Naive thymus-derived CD4-positive, alpha-beta T cell (primary cell): ENCODE measurements around the gene HGS. TPM values are rescaled to one million over a fixed set of nuclear protein-coding genes. Genes with fewer than 3 reads are reported as not detected.

Experiments
- ATAC-seq: fragments of 150-1000 bp; cut with Tn5 transposase; 2 replicates; pipeline ENCODE4 v1.10.0; 2021; ENCODE audit warnings: mild to moderate bottlenecking, moderate library complexity
- CTCF ChIA-PET: fragments of 350-600 bp; sonication (Branson Sonifier 250); formaldehyde crosslinking; loops from one replicate; lab custom pipeline; 2021; ENCODE audit warnings: antibody characterized with exemption; lab: Charles Lee
- POLR2A ChIA-PET: fragments of 350-600 bp; sonication (Branson Sonifier 250); formaldehyde crosslinking; loops from one replicate; lab custom pipeline; 2021; ENCODE audit warnings: antibody characterized with exemption, inconsistent platforms; lab: Charles Lee
- DNase-seq, 9 donors: peaks; one replicate each; pipeline versions ENCODE4 v3.0.0 to v3.0.0-alpha.2; 2020 to 2022; ENCODE audit warnings: mixed read lengths in 1 of 9
- H3K27ac ChIP-seq: one replicate; pipeline ENCODE4 v1.7.0; 2013; ENCODE audit warnings: mild to moderate bottlenecking, low read depth, low read length, moderate library complexity
- H3K27me3 ChIP-seq, 2 donors: one replicate each; pipeline ENCODE4 v1.7.0; 2013; ENCODE audit warnings: low read length in 2 of 2, mild to moderate bottlenecking in 2 of 2, moderate library complexity in 2 of 2; ENCODE audit not compliant: control insufficient read depth in 2 of 2, insufficient read depth in 2 of 2
- H3K36me3 ChIP-seq, 3 experiments: 1 replicate in 2 of 3; 2 replicates in 1 of 3; pipeline ENCODE4 v1.7.0; 2013; ENCODE audit warnings: low read length in 3 of 3, mild to moderate bottlenecking in 3 of 3, moderate library complexity in 1 of 3; ENCODE audit not compliant: insufficient read depth in 3 of 3, control insufficient read depth in 2 of 3
- H3K4me1 ChIP-seq, 2 donors: one replicate each; pipeline ENCODE4 v1.7.0; 2013; ENCODE audit warnings: low read length in 2 of 2, mild to moderate bottlenecking in 2 of 2, moderate library complexity in 1 of 2; ENCODE audit not compliant: control insufficient read depth in 2 of 2, insufficient read depth in 2 of 2
- H3K4me3 ChIP-seq: 2 replicates; pipeline ENCODE4 v1.7.0; 2013; ENCODE audit warnings: mild to moderate bottlenecking, low read length
- H3K9me3 ChIP-seq, 3 experiments: 1 replicate in 2 of 3; 2 replicates in 1 of 3; pipeline ENCODE4 v1.7.0; 2013; ENCODE audit warnings: low read length in 3 of 3; ENCODE audit not compliant: control insufficient read depth in 2 of 3
- H3K27ac Mint-ChIP-seq, 9 donors: one replicate each; pipeline ENCODE4 v1.8.0; 2020 to 2022; ENCODE audit warnings: mixed read lengths in 9 of 9, mild to moderate bottlenecking in 8 of 9, moderate library complexity in 5 of 9, inconsistent platforms in 2 of 9
- H3K27me3 Mint-ChIP-seq, 5 donors: one replicate each; pipeline ENCODE4 v1.8.0; 2021 to 2022; ENCODE audit warnings: mixed read lengths in 5 of 5, mild to moderate bottlenecking in 1 of 5
- H3K36me3 Mint-ChIP-seq, 5 donors: one replicate each; pipeline ENCODE4 v1.8.0; 2020 to 2022; ENCODE audit warnings: mixed read lengths in 5 of 5, mild to moderate bottlenecking in 3 of 5, inconsistent platforms in 1 of 5
- H3K4me1 Mint-ChIP-seq, 7 donors: one replicate each; pipeline ENCODE4 v1.8.0; 2020 to 2022; ENCODE audit warnings: mixed read lengths in 7 of 7, mild to moderate bottlenecking in 3 of 7, inconsistent platforms in 1 of 7
- H3K4me3 Mint-ChIP-seq, 10 donors: one replicate each; pipeline ENCODE4 v1.8.0; 2020 to 2022; ENCODE audit warnings: mild to moderate bottlenecking in 10 of 10, mixed read lengths in 10 of 10, moderate library complexity in 6 of 10, inconsistent platforms in 2 of 10
- H3K9me3 Mint-ChIP-seq, 11 donors: one replicate each; pipeline ENCODE4 v1.8.0; 2020 to 2022; ENCODE audit warnings: mixed read lengths in 11 of 11, mild to moderate bottlenecking in 4 of 11, inconsistent platforms in 1 of 11, moderate library complexity in 1 of 11
- intact Hi-C, 2 donors: fragments of 100-400 bp; cut with micrococcal nuclease; formaldehyde crosslinking; loops; one replicate each; pipeline ENCODE4 v1.15.1; 2023
- polyA plus RNA-seq, 2 donors: library from polyadenylated mRNA; unstranded; fragments of 300-500 nt; fragmentation: Illumina TruSeq; gene quantifications; one replicate each; pipeline ENCODE4 v1.2.3, GENCODE V29; 2021
- total RNA-seq, 6 experiments: library from RNA in 5 of 6; stranded (reverse) in 5 of 6; gene quantifications; 1 replicate in 5 of 6; 2 replicates in 1 of 6; pipeline ENCODE4 v1.2.3 and lab custom pipeline; 2021 to 2026

Gene HGS, protein sequence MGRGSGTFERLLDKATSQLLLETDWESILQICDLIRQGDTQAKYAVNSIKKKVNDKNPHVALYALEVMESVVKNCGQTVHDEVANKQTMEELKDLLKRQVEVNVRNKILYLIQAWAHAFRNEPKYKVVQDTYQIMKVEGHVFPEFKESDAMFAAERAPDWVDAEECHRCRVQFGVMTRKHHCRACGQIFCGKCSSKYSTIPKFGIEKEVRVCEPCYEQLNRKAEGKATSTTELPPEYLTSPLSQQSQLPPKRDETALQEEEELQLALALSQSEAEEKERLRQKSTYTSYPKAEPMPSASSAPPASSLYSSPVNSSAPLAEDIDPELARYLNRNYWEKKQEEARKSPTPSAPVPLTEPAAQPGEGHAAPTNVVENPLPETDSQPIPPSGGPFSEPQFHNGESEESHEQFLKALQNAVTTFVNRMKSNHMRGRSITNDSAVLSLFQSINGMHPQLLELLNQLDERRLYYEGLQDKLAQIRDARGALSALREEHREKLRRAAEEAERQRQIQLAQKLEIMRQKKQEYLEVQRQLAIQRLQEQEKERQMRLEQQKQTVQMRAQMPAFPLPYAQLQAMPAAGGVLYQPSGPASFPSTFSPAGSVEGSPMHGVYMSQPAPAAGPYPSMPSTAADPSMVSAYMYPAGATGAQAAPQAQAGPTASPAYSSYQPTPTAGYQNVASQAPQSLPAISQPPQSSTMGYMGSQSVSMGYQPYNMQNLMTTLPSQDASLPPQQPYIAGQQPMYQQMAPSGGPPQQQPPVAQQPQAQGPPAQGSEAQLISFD
- total RNA-seq (100 to 1,000 TPM; 108 to 174 (median 153) TPM), polyA plus RNA-seq (10 to 100 TPM; 19.8 to 40.3 TPM), total RNA-seq (lab: John Stamatoyannopoulos, UW) (116 reads per million, percentile 87 among the genes with 10 or more reads in this experiment)

DNA sequence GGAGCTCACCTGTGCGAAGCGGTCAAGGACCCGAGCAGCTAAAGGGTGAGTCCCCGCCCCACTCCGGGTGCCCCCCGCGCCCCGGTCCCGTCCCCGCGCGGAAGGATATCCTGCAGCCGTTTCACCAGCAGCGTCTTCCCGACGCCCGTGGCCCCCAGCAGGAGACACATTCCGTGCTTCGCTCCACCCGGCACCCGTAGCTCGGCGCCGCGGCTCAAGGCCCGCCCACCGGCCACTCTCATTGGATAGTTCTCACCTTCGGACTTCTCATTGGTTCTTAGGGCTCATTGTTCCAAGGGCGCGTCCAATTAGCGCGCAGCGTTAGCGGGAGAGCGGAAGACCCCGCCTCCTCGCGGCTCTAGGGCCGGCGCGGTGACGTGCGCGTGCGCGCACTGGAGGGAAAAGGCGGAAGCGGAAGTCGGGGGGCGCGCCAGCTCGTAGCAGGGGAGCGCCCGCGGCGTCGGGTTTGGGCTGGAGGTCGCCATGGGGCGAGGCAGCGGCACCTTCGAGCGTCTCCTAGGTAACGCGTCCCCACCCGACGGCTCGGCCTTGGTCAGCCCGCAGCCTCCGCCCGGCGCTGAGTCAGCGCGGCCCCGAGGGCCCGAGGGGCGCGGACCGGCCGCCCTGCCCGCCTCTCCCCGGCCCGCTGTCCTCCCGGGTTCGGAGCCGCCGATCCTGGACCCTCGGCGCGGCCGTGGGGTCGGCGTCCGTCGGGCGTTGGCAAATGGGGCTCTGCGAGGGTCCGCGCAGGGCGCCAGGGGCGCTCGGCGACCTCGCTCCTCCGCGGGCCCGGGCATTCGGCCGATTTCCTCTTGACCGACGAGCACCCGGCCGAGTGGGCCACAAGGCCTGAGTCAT is at the start of gene HGS, which contains the start of gene ARL16:
HGS (plus strand) TSS at position 428 of the 858 bp plus-strand sequence; CDS start at position 484, 56 bp downstream.
ARL16 (minus strand) TSS at position 214 of the 858 bp plus-strand sequence; CDS start at position 170, 44 bp downstream.
- peaks cover 0 to 3% (median 0%) of the 10 kb centered on the region in 5 donors for H3K27me3 Mint-ChIP-seq
- H3K4me1 Mint-ChIP-seq, result peaks cover 22 to 49% (median 40%) of the 10 kb centered on the region in 7 donors
- H3K36me3 ChIP-seq, result peaks cover 6 to 40% (median 16%) of the 10 kb centered on the region in 3 experiments
- no peaks in the 10 kb centered on the region for H3K27me3 ChIP-seq
- peak within 1 kb of the TSS; percentile 84 for H3K27ac ChIP-seq
- peak within 1 kb of the TSS; percentile 88 to 99 (median 96) for H3K4me3 Mint-ChIP-seq
- peak within 1 kb of the TSS; percentile 76 for H3K4me3 ChIP-seq
- H3K4me1 ChIP-seq, result peaks cover 22 to 24% of the 10 kb centered on the region in 2 donors
- H3K9me3 ChIP-seq, result no peaks in the 10 kb centered on the region
- H3K27ac Mint-ChIP-seq, result peak within 1 kb of the TSS; percentile 83 to 97 (median 95)
- peaks cover 4 to 16% (median 5%) of the 10 kb centered on the region in 5 donors for H3K36me3 Mint-ChIP-seq
- DNase-seq (peak; percentile 91 to 98 (median 97)), ATAC-seq (peak; percentile 98)
- intact Hi-C loops, result loop anchor here (1.0 to 10.0 kb wide), 12 partner anchors 17 to 413 kb away; partner anchors contain the start of genes ACTG1 (in 2 of the 2), CCDC137 (in 2 of the 2), MRPL12 (in 2 of the 2) and NPLOC4 (in 2 of the 2)
- ChIA-PET CTCF (interaction anchor here (0.5 kb wide), 1 partner anchor 29 kb away, joined by 3 read pairs; no protein-coding TSS in a partner anchor), POLR2A (interaction anchor here (0.6 to 4.7 kb wide), 24 partner anchors 8 to 772 kb away, joined by 3 to 49 read pairs (median 4); partner anchors contain the start of genes ALYREF, CCDC137, CEP131 and DCXR)
- H3K9me3 Mint-ChIP-seq, result peaks cover 0 to 4% (median 0%) of the 10 kb centered on the region in 11 donors

DNA sequence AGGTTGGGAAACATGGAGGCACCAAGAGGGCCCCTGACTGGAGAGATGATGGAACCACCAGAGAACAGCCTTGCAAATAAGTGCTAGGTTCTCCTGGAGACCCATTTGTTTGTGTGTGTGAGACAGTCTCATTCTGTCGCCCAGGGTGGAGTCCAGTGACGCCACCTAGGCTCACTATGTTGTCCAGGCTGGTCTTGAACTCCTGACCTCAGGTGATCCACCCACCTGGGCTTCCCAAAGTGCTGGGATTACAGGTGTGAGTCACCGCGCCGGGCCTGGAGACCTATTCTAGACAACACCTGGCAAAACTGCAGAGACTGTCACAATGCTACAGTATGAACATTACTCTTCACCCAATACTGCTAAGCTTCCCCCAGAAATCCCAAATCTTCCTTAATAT is 48.4 kb upstream of the HGS start:
- Mint-ChIP-seq H3K27ac (peak overlapping the region in 7 of 9 donors; percentile 25 to 94 (median 72)), H3K27me3 (no peaks in the 10 kb centered on the region), H3K36me3 (peaks cover 0 to 6% (median 0%) of the 10 kb centered on the region in 5 donors), H3K4me3 (peak overlapping the region; percentile 91 to 98 (median 95)), H3K4me1 (peaks cover 13 to 41% (median 28%) of the 10 kb centered on the region in 7 donors), H3K9me3 (no peaks in the 10 kb centered on the region)
- Histone ChIP-seq H3K4me3 (no peak overlapping the region), H3K4me1 (peaks cover 10 to 12% of the 10 kb centered on the region in 2 donors), H3K9me3 (no peaks in the 10 kb centered on the region), H3K36me3 (no peaks in the 10 kb centered on the region), H3K27me3 (no peaks in the 10 kb centered on the region), H3K27ac (no peak overlapping the region)
- intact Hi-C loops, result no loop called here
- ChIA-PET POLR2A (interaction anchor here (0.6 to 1.2 kb wide), 4 partner anchors 18 to 237 kb away, joined by 3 to 4 read pairs (median 3); no protein-coding TSS in a partner anchor), CTCF (no interaction called here)
- DNase-seq (no peak), ATAC-seq (no peak)

DNA sequence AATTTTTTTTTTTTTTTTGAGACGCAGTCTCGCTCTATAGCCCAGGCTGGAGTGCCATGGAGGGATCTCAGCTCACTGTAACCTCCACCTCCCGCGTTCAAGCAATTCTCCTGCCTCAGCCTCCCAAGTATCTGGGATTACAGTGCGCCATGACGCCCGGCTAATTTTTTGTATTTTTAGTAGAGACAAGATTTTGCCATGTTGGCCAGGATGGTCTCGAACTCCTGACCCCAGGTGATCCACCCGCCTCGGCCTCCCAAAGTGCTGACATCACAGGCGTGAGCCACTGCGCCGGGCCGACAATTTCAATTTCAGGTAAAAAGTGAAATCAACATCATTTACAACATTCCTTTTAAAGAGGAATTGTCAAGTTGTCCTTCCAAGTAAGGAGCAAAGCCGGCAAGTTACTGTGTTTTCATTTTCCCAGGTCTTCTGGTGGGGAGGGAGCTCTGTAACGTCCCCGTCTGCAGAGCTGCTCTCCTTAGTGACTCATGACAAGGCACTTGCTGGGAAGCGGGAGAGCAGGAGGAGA is 47.8 kb upstream of the HGS start:
- H3K36me3 Mint-ChIP-seq, result peaks cover 0 to 6% (median 0%) of the 10 kb centered on the region in 5 donors
- H3K4me1 ChIP-seq, result peaks cover 10 to 12% of the 10 kb centered on the region in 2 donors
- CTCF ChIA-PET, result no interaction called here
- H3K27ac ChIP-seq, result peak overlapping the region; percentile 87
- H3K27ac Mint-ChIP-seq, result peak overlapping the region; percentile 25 to 94 (median 89)
- peak overlapping the region; percentile 91 to 98 (median 95) for H3K4me3 Mint-ChIP-seq
- no peaks in the 10 kb centered on the region for H3K9me3 ChIP-seq
- no peaks in the 10 kb centered on the region for H3K27me3 ChIP-seq
- POLR2A ChIA-PET, result interaction anchor here (0.6 to 1.2 kb wide), 4 partner anchors 17 to 47 kb away, joined by 3 to 5 read pairs (median 4); partner anchors contain the start of genes CCDC137 and OXLD1
- DNase-seq (no peak), ATAC-seq (no peak)
- peaks cover 13 to 41% (median 26%) of the 10 kb centered on the region in 7 donors for H3K4me1 Mint-ChIP-seq
- intact Hi-C loops, result loop anchor here (1.0 to 2.0 kb wide), 3 partner anchors 67 to 197 kb away; partner anchors contain the start of genes MCRIP1 (in 1 of the 2) and MRPL12 (in 1 of the 2)
- no peaks in the 10 kb centered on the region for H3K9me3 Mint-ChIP-seq
- H3K4me3 ChIP-seq, result peak overlapping the region; percentile 86
- no peaks in the 10 kb centered on the region for H3K36me3 ChIP-seq
- no peaks in the 10 kb centered on the region for H3K27me3 Mint-ChIP-seq

DNA sequence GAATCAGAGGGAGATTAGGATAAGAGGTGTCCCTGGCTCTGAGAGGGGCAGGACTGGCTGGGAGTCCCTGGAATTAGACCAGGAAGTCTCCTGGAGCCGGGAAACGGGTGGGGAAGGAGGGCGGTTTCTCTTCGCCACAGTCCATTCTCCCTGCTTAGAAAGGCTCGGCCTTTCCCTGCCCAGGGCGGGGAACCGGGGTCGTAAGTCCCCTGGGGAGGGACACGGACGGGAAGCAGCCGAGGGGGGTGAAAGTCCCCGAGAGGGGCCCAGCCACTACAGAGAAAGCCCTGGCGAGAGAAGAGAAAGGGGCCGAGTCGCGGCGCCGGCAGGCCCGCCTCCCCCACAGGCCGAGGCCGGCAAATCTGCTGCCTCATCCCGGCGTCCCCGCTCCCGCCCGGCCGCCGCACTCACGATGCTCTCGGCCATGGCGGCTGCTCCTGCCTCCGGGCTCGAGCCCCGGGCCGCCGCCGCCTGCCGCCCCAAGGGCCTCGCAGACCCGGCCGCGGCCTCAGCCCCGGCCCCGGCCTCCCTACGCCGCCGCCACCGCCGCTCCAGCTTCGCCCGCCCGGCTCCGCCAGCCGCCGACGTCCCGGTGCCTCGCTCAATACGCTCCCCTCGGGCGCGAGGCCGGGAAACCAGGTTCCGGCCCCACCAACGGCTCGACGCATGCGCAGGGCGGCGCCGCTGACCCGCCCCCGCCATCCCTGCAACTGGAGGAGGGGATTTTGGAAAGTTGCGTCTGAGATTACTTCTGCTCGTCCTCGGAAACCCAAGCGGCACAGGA is 47.1 kb upstream of the HGS start, which contains the start of the genes NPLOC4 and TSPAN10:
NPLOC4 (minus strand) TSS at position 608 of the 784 bp plus-strand sequence; CDS start at position 426, 182 bp downstream.
TSPAN10 (plus strand) TSS at position 692 of the 784 bp plus-strand sequence. CDS start 5,217 bp downstream, outside the sequence.
- H3K4me3 Mint-ChIP-seq, result peak within 1 kb of the TSS; percentile 91 to 98 (median 95)

More for the DNA sequence above, 47.1 kb upstream of the HGS start, which contains the start of the genes NPLOC4 and TSPAN10:
- Histone ChIP-seq H3K36me3 (no peaks in the 10 kb centered on the region), H3K27ac (peak within 1 kb of the TSS; percentile 87), H3K27me3 (no peaks in the 10 kb centered on the region), H3K9me3 (no peaks in the 10 kb centered on the region), H3K4me1 (peaks cover 10 to 12% of the 10 kb centered on the region in 2 donors), H3K4me3 (peak within 1 kb of the TSS; percentile 86)
- H3K9me3 Mint-ChIP-seq, result no peaks in the 10 kb centered on the region
- peaks cover 0 to 6% (median 0%) of the 10 kb centered on the region in 5 donors for H3K36me3 Mint-ChIP-seq
- no peaks in the 10 kb centered on the region for H3K27me3 Mint-ChIP-seq
- H3K27ac Mint-ChIP-seq, result peak within 1 kb of the TSS; percentile 25 to 94 (median 89)
- POLR2A ChIA-PET, result interaction anchor here (0.6 to 1.2 kb wide), 3 partner anchors 29 to 30 kb away, joined by 3 to 5 read pairs (median 4); partner anchors contain the start of genes CCDC137 and OXLD1
- DNase-seq, result peak; percentile 62 to 94 (median 80)
- H3K4me1 Mint-ChIP-seq, result peaks cover 13 to 37% (median 26%) of the 10 kb centered on the region in 7 donors
- CTCF ChIA-PET, result no interaction called here
- ATAC-seq, result peak; percentile 95
- intact Hi-C loops, result loop anchor here (1.0 to 2.0 kb wide), 7 partner anchors 30 to 413 kb away; partner anchors contain the start of genes ARL16 (in 2 of the 2), CCDC137 (in 2 of the 2), MRPL12 (in 2 of the 2) and OXLD1 (in 2 of the 2)
